ENCODE data around the gene TUBA4A.
A peak's percentile ranks its signal among the peaks of the same experiment; 100 is the strongest.
"Not testable (repeated sequence)": the region's sequence is repeated elsewhere in the genome, so short reads cannot be mapped to it uniquely, and the experiment has no call there.

Gene TUBA4A

GRCh38 chr2:219266886-219267285, 13.2 kb upstream of the TUBA4A start:
- DNase-seq (ENCODE audit: low read depth), result no peak

GRCh38 chr2:219266232-219266631, 12.5 kb upstream of the TUBA4A start:
- no peak for DNase-seq (ENCODE audit: low read depth)

GRCh38 chr2:219261024-219261855, 7.5 kb upstream of the TUBA4A start:
- DNase-seq (ENCODE audit: low read depth), result no peak

GRCh38 chr2:219258942-219259341, 5.2 kb upstream of the TUBA4A start:
- not testable (repeated sequence) for DNase-seq (ENCODE audit: low read depth)

GRCh38 chr2:219254590-219255201, 978 bp upstream of the TUBA4A start:
- DNase-seq (ENCODE audit: low read depth), result no peak

- DNase-seq (ENCODE audit: low read depth), result no peak
These were observed 592 bp downstream of the TUBA4A start, which contains the start of gene TUBA4B for GRCh38 chr2:219252900-219253752. Gene TUBA4B, plus strand, starts transcription at chr2:219253243. Its CDS starts 165 bp downstream, at chr2:219253408.

- no peak for DNase-seq (ENCODE audit: low read depth)
These were observed 1.2 kb downstream of the TUBA4A start for GRCh38 chr2:219252570-219252899.

- DNase-seq (ENCODE audit: low read depth), result no peak
These were observed 1.6 kb downstream of the TUBA4A start for GRCh38 chr2:219252084-219252483.

GRCh38 chr2:219251656-219252055, 2.1 kb downstream of the TUBA4A start:
- no peak for DNase-seq (ENCODE audit: low read depth)

GRCh38 chr2:219250049-219250781, 3.5 kb downstream of the TUBA4A start:
- DNase-seq (ENCODE audit: low read depth), result no peak

GRCh38 chr2:219249203-219249980, 4.3 kb downstream of the TUBA4A start:
- peak; percentile 82 for DNase-seq (ENCODE audit: low read depth)

GRCh38 chr2:219248845-219249202, 4.9 kb downstream of the TUBA4A start:
- DNase-seq (ENCODE audit: low read depth), result no peak

- no peak for DNase-seq (ENCODE audit: low read depth)
These were observed 5.8 kb downstream of the TUBA4A start for GRCh38 chr2:219247678-219248642.

GRCh38 chr2:219246559-219246958, 7.2 kb downstream of the TUBA4A start:
- DNase-seq (ENCODE audit: low read depth), result no peak

- DNase-seq (ENCODE audit: low read depth), result no peak
These were observed 7.9 kb downstream of the TUBA4A start for GRCh38 chr2:219245899-219246230.

GRCh38 chr2:219245148-219245898, 8.4 kb downstream of the TUBA4A start, which contains the start of the genes GLB1L and STK16:
Gene GLB1L, minus strand, starts transcription at chr2:219245444. Its CDS starts 1,871 bp downstream, at chr2:219243573.
Gene STK16, plus strand, starts transcription at chr2:219245479. Its CDS starts 521 bp downstream, at chr2:219246000.
- peak; percentile 82 for DNase-seq (ENCODE audit: low read depth)

GRCh38 chr2:219244789-219245147, 8.9 kb downstream of the TUBA4A start:
- no peak for DNase-seq (ENCODE audit: low read depth)

GRCh38 chr2:219243291-219243761, 10.4 kb downstream of the TUBA4A start:
- no peak for DNase-seq (ENCODE audit: low read depth)

- DNase-seq (ENCODE audit: low read depth), result no peak
These were observed 19.4 kb downstream of the TUBA4A start for GRCh38 chr2:219234331-219234730.
